Epithelial cell of alveolus of lung (primary cell): ENCODE data around the gene ATG101. TPM values are rescaled to one million over a fixed set of nuclear protein-coding genes. Genes with fewer than 3 reads are reported as not detected.

Source experiments
- total RNA-seq: library from RNA; depleted of rRNA; stranded (reverse); fragments of >200 nt; gene quantifications from 2 replicates; pipeline ENCODE4 v1.2.1, GENCODE V29; 2015

Gene ATG101
- total RNA-seq, result 40.4 and 85.7 TPM in 2 replicates

GRCh38 chr12:52069327-52070184 is at the start of gene ATG101:
ATG101 (plus strand) TSS chr12:52069978; CDS start chr12:52073651, 3,673 bp downstream.

GRCh38 chr12:52050758-52051541 is 18.8 kb upstream of the ATG101 start, which contains the start of gene NR4A1:
NR4A1 (plus strand) TSS chr12:52051442; CDS start chr12:52054329, 2,887 bp downstream.

GRCh38 chr12:52079576-52080402 is 10.0 kb downstream of the ATG101 start, which contains the start of gene SMIM41:
SMIM41 (plus strand) TSS chr12:52079704; CDS start chr12:52079780, 76 bp downstream.

Other genes with a start within 250 kb of the ATG101 start
- 0.13 and 0.32 TPM in 2 replicates for gene FIGNL2, start 221.3 kb upstream of the ATG101 start, total RNA-seq
- 0.13 and 0.24 TPM in 2 replicates for gene ANKRD33, start 181.9 kb upstream of the ATG101 start, total RNA-seq
- 39.7 and 174 TPM in 2 replicates for gene ACVRL1, start 162.5 kb upstream of the ATG101 start, total RNA-seq
- 9.1 and 18.8 TPM in 2 replicates for gene ACVR1B, start 118.3 kb upstream of the ATG101 start, total RNA-seq
- gene TAMALIN, start 63.0 kb upstream of the ATG101 start, total RNA-seq, result 4.5 and 19.5 TPM in 2 replicates
- gene NR4A1, start 18.5 kb upstream of the ATG101 start, total RNA-seq, result 11.5 and 66.0 TPM in 2 replicates
- 0.13 and 50.8 TPM in 2 replicates for gene SMIM41, start 9.7 kb downstream of the ATG101 start, total RNA-seq
- 0.64 and 0.91 TPM in 2 replicates for gene KRT80, start 122.0 kb downstream of the ATG101 start, total RNA-seq
- gene KRT7, start 163.3 kb downstream of the ATG101 start, total RNA-seq, result 5.2 and 235 TPM in 2 replicates
- not detected in 2 replicates for gene KRT86, start 204.7 kb downstream of the ATG101 start, total RNA-seq
- 0.64 and 1.6 TPM in 2 replicates for gene KRT81, start 221.6 kb downstream of the ATG101 start, total RNA-seq